HG03139 (cell line): ENCODE results near the gene UBE2D2.
"Not testable (repeated sequence)": the region's sequence is repeated elsewhere in the genome, so short reads cannot be mapped to it uniquely, and the experiment has no call there.

ENCODE experiments used
- ATAC-seq: cut with Tn5 transposase; IDR thresholded peaks from one replicate; pipeline ENCODE4 v1.9.1; 2021; ENCODE audit not compliant: unreplicated experiment

UBE2D2 gene

GRCh38 chr5:139546593-139546992 lies 14.5 kb upstream of the UBE2D2 start:
- ATAC-seq = not testable (repeated sequence)

- no peak for ATAC-seq
Observed at GRCh38 chr5:139549162-139549894, 11.8 kb upstream of the UBE2D2 start.

- ATAC-seq = not testable (repeated sequence)
Observed at GRCh38 chr5:139550051-139550872, 10.9 kb upstream of the UBE2D2 start.

- no peak for ATAC-seq
Observed at GRCh38 chr5:139551191-139551889, 9.8 kb upstream of the UBE2D2 start.

- ATAC-seq = no peak
Observed at GRCh38 chr5:139552893-139553575, 8.1 kb upstream of the UBE2D2 start.

- ATAC-seq = no peak
Observed at GRCh38 chr5:139554264-139554663, 6.9 kb upstream of the UBE2D2 start.

- ATAC-seq = no peak
Observed at GRCh38 chr5:139557811-139558210, 3.3 kb upstream of the UBE2D2 start.

- peak; percentile 11 for ATAC-seq
Observed at GRCh38 chr5:139561655-139562451, 714 bp downstream of the UBE2D2 start.

- ATAC-seq = no peak
Observed at GRCh38 chr5:139562847-139563246, 1.7 kb downstream of the UBE2D2 start.

- peak; percentile 43 for ATAC-seq
Observed at GRCh38 chr5:139565411-139566305, 4.5 kb downstream of the UBE2D2 start.

- ATAC-seq = no peak
Observed at GRCh38 chr5:139566611-139567010, 5.5 kb downstream of the UBE2D2 start.

- ATAC-seq = no peak
Observed at GRCh38 chr5:139569270-139569955, 8.3 kb downstream of the UBE2D2 start.

- no peak for ATAC-seq
Observed at GRCh38 chr5:139571543-139571942, 10.4 kb downstream of the UBE2D2 start.

GRCh38 chr5:139571966-139572365 lies 10.8 kb downstream of the UBE2D2 start:
- ATAC-seq = no peak

- no peak for ATAC-seq
Observed at GRCh38 chr5:139574641-139575312, 13.6 kb downstream of the UBE2D2 start.

- no peak for ATAC-seq
Observed at GRCh38 chr5:139575313-139575646, 14.1 kb downstream of the UBE2D2 start.

- no peak for ATAC-seq
Observed at GRCh38 chr5:139575751-139576150, 14.6 kb downstream of the UBE2D2 start.

- ATAC-seq = no peak
Observed at GRCh38 chr5:139577689-139578290, 16.7 kb downstream of the UBE2D2 start.
